Endothelial cell of umbilical vein (primary cell): ENCODE results near the gene ZNF276.

ENCODE experiments used
- CTCF ChIP-seq, 2 donors: IDR thresholded peaks; 1 replicate in 1 of 2; 2 replicates in 1 of 2; pipeline ENCODE4 v1.5.1; 2011; ENCODE audit warnings: low read length in 2 of 2, mild to moderate bottlenecking in 2 of 2, moderate library complexity in 2 of 2, control low read depth in 1 of 2, inconsistent platforms in 1 of 2, low read depth in 1 of 2; ENCODE audit not compliant: insufficient read depth in 1 of 2; ENCODE audit errors: extremely low read depth in 1 of 2
- EZH2 ChIP-seq: IDR thresholded peaks from 2 replicates; pipeline ENCODE4 v1.6.1; 2012; ENCODE audit warnings: borderline replicate concordance, low read depth, mild to moderate bottlenecking, moderate library complexity, low read length, inconsistent platforms; ENCODE audit not compliant: severe bottlenecking
- FOS ChIP-seq: IDR thresholded peaks from 2 replicates; pipeline ENCODE4 v1.6.1; 2011; ENCODE audit warnings: mild to moderate bottlenecking, low read length, moderate library complexity, borderline replicate concordance; ENCODE audit not compliant: insufficient read depth
- MAX ChIP-seq: IDR thresholded peaks from 2 replicates; pipeline ENCODE4 v1.6.1; 2011; ENCODE audit not compliant: insufficient read depth, insufficient read length
- MYC ChIP-seq: IDR thresholded peaks from one replicate; pipeline ENCODE4 v1.6.1; 2011; ENCODE audit warnings: mild to moderate bottlenecking, low read depth, low read length
- POLR2A ChIP-seq: IDR thresholded peaks from 2 replicates; pipeline ENCODE4 v1.6.1; 2012; ENCODE audit warnings: low read depth, mild to moderate bottlenecking, control low read depth, low read length
- POLR2AphosphoS5 ChIP-seq: IDR thresholded peaks from 2 replicates; pipeline ENCODE4 v1.6.1; 2012; ENCODE audit warnings: low read depth, mild to moderate bottlenecking, control low read depth, low read length, moderate library complexity; ENCODE audit not compliant: insufficient read depth

DNA sequence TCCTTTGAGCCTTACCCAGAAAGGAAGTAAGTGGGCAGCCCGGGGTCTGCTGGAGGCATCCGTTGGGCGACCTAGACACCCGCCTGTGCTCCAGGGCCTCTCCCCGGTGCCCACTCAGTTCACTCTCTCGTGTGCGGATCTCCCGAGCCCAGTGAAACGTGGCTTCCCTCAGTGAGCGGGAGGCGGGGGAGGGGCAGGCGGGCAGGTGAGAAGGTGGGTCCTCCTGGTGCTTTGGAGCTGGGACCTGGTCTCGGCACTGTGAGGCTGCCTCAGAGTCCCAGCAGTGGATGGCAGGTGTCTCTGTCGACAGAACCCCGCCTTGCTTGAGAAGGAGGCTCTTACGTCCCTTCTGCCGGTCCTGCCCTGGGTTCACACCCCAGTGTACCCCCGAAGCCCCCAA is 8.0 kb downstream of the ZNF276 start:
- TF ChIP-seq CTCF (IDR thresholded peaks at IDR 0.05; ENCODE audit: extremely low read depth in 1 of 2, insufficient read depth in 1 of 2, low read depth in 1 of 2, low read length in 2 of 2) (no peak), MYC (no peak), MAX (no peak), POLR2A (no peak), EZH2 (no peak), FOS (no peak), POLR2AphosphoS5 (no peak)
